Mesodermal cell (in vitro differentiated cells): ENCODE results near the gene VMAC.

Source experiments
- H3K27ac ChIP-seq: 2 replicates; pipeline ENCODE4 v1.7.0; 2013; ENCODE audit warnings: mild to moderate bottlenecking, low read depth, low read length, moderate library complexity; ENCODE audit not compliant: severe bottlenecking
- H3K36me3 ChIP-seq: 2 replicates; pipeline ENCODE4 v1.7.1; 2013; ENCODE audit warnings: mild to moderate bottlenecking, low read length, moderate library complexity; ENCODE audit not compliant: control insufficient read depth, insufficient read depth
- H3K4me1 ChIP-seq: one replicate; pipeline ENCODE4 v1.7.1; 2013; ENCODE audit warnings: mild to moderate bottlenecking, low read length; ENCODE audit not compliant: insufficient read depth, control insufficient read depth, poor library complexity, severe bottlenecking
- H3K4me3 ChIP-seq: 2 replicates; pipeline ENCODE4 v1.7.0; 2013; ENCODE audit warnings: low read length, control low read depth, mild to moderate bottlenecking; ENCODE audit not compliant: insufficient read depth, poor library complexity, severe bottlenecking; ENCODE audit errors: extremely low read depth
- H3K9me3 ChIP-seq: 2 replicates; pipeline ENCODE4 v1.7.1; 2013; ENCODE audit warnings: mild to moderate bottlenecking, low read length, moderate library complexity; ENCODE audit not compliant: control insufficient read depth
- WGBS, 2 experiments: methylation state at CpG; one replicate each; pipeline ENCODE4 v1.1.5; 2013; ENCODE audit warnings: missing lambda C conversion rate in 2 of 2; ENCODE audit not compliant: insufficient coverage in 2 of 2; 5-methylcytosine and 5-hydroxymethylcytosine counted together

VMAC gene

DNA sequence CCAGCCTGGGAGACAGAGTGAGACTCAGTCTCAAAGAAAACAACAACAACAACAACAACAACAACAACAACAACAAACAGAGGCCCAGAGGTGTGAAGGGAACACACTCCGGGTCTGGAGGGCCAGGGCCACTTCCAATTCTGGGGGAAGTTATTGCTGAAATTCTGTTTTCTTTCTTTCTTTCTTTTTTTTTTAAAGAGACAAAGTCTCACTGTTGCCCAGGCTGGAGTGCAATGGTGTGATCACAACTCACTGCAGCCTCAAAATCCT, 5.9 kb downstream of the VMAC start:
- no peaks in the 10 kb centered on the region for H3K4me1 ChIP-seq
- H3K36me3 ChIP-seq, result peaks cover 17% of the 10 kb centered on the region
- H3K4me3 ChIP-seq, result no peak overlapping the region
- WGBS, 2 experiments, result 100% methylated on average over 1 of the region's 1 CpG; no CpG with 5 or more reads in 1 of the 2 experiments
- peak overlapping the region; percentile 7 for H3K27ac ChIP-seq
- no peaks in the 10 kb centered on the region for H3K9me3 ChIP-seq

DNA sequence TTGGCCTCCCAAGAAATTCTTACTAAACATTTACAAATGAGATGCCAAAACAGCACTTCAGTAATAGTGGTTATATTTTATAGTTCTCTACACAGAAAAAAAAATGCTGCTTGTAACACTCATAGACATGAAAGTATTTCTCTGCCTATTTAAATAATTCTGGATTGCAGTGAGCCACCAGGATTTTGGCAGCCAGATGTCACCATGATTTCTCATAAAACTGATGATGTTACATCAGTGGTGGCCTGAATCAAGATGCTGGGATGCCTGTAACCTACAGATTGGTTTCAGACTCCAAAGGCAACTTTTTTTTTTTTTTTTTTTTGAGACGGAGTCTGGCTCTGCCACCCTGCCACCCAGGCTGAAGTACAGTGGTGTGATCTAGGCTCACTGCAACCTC, 6.7 kb downstream of the VMAC start:
- WGBS, 2 experiments, result no CpG with 5 or more reads among the region's 1 CpG
- H3K36me3 ChIP-seq, result peaks cover 24% of the 10 kb centered on the region
- no peak overlapping the region for H3K4me3 ChIP-seq
- H3K9me3 ChIP-seq, result no peaks in the 10 kb centered on the region
- no peak overlapping the region for H3K27ac ChIP-seq
- H3K4me1 ChIP-seq, result no peaks in the 10 kb centered on the region

DNA sequence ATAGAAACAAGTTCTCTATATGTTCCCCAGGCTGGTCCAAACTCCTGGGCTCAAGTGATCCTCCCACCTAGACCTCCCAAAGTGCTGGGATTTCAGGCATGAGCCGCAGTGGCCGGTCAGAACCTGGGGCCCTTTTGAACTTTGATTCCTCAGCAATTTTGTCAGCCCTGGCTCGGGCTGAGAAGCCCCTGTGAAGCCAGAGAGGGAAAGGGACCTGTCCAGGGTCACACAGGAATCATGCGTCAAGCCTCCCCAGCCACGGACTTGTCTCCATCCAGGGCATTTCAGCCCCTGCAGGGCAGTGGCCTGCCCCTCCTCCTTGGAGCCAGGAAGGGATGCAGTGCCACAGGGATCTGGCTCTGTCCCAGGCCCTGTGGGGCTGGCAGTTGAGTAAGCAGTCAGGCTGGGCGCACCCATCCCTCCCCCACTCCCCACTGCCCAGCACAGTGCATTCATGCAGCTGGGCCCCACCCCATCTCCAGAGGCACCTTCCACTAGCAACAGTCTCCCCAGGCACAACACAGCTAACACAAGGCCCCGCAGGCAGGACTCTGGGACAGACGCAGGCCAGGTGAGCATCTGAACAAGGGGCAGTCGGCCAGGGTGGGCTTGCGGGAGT, 9.2 kb downstream of the VMAC start, which contains the start of gene CAPS:
TSS of gene CAPS (plus strand) at position 516 of the 619 bp plus-strand sequence. CDS start 153 bp downstream, outside the sequence.
- Histone ChIP-seq H3K9me3 (no peaks in the 10 kb centered on the region), H3K27ac (no peak within 1 kb of the TSS), H3K36me3 (peaks cover 46% of the 10 kb centered on the region), H3K4me1 (no peaks in the 10 kb centered on the region), H3K4me3 (no peak within 1 kb of the TSS)
- WGBS, 2 experiments, result 94 to 96% methylated on average over 9 of the region's 10 CpGs

DNA sequence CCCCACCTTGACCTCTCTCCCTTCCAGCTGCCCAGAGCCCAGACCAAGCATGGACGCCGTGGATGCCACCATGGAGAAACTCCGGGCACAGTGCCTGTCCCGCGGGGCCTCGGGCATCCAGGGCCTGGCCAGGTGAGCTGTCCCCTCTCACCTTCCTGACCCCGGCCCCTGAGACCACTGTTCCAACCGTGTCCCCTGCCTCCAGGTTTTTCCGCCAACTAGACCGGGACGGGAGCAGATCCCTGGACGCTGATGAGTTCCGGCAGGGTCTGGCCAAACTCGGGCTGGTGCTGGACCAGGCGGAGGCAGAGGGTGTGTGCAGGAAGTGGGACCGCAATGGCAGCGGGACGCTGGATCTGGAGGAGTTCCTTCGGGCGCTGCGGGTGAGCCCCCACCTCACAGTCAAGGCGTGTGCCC, 9.7 kb downstream of the VMAC start:
- H3K27ac ChIP-seq, result no peak overlapping the region
- H3K4me1 ChIP-seq, result no peaks in the 10 kb centered on the region
- H3K36me3 ChIP-seq, result peaks cover 52% of the 10 kb centered on the region
- no peaks in the 10 kb centered on the region for H3K9me3 ChIP-seq
- 92 to 93% methylated on average over 19 to 21 of the region's 22 CpGs for WGBS, 2 experiments
- no peak overlapping the region for H3K4me3 ChIP-seq

DNA sequence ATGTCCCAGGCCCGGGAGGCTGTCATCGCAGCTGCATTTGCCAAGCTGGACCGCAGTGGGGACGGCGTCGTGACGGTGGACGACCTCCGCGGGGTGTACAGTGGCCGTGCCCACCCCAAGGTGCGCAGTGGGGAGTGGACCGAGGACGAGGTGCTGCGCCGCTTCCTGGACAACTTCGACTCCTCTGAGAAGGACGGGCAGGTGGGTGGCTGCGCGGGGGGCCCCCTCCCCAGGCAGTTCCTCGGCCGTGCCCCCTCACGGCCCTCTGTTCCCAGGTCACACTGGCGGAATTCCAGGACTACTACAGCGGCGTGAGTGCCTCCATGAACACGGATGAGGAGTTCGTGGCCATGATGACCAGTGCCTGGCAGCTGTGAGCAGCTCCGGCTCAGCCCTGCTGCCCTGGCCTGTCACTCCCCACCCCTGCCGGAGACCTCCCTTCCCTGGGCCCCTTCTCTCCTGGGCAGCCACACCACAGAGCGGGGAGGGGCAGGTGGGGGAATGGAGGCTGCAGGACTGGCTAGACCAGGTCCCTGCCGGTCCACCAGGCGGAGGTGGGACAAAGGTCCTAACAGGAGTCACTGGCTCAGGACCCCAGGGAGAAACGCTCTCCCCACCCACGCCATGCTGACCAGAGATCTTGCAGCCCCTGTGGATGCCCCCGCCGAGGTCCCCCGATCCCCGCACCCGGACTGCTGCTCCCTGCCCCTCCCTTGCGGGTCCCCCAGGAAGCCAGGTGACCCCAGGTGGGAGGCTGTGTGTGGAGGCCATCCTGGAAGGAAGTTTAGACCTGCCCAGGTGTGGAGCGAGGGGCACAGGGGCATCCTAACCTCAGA, 10.5 kb downstream of the VMAC start:
- 95 to 96% methylated on average over 31 to 32 of the region's 42 CpGs for WGBS, 2 experiments
- no peaks in the 10 kb centered on the region for H3K9me3 ChIP-seq
- H3K27ac ChIP-seq, result no peak overlapping the region
- peaks cover 60% of the 10 kb centered on the region for H3K36me3 ChIP-seq
- H3K4me1 ChIP-seq, result no peaks in the 10 kb centered on the region
- no peak overlapping the region for H3K4me3 ChIP-seq

DNA sequence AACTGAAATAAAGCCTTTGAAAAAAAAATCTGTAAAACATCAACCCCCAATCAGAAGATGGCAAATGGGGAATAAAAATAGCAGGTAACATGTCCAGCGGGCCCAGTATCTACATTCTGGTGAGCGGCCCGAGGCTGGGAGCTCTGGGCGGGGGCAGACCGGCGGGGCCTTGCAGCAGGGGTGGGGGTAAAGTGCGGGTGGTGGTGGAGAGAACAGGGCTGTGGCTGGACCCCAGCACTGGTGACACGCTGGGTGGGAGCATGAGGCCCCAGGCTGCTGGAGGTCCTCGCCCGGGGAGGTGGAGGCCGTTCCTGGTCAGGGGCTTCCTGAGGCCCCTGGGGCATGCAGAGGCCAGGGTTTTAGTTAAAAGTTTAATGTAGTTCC, 11.1 kb downstream of the VMAC start:
- H3K4me1 ChIP-seq, result no peaks in the 10 kb centered on the region
- peaks cover 65% of the 10 kb centered on the region for H3K36me3 ChIP-seq
- no peak overlapping the region for H3K27ac ChIP-seq
- no peak overlapping the region for H3K4me3 ChIP-seq
- no peaks in the 10 kb centered on the region for H3K9me3 ChIP-seq
- WGBS, 2 experiments, result 96 to 97% methylated on average over 7 to 8 of the region's 11 CpGs

DNA sequence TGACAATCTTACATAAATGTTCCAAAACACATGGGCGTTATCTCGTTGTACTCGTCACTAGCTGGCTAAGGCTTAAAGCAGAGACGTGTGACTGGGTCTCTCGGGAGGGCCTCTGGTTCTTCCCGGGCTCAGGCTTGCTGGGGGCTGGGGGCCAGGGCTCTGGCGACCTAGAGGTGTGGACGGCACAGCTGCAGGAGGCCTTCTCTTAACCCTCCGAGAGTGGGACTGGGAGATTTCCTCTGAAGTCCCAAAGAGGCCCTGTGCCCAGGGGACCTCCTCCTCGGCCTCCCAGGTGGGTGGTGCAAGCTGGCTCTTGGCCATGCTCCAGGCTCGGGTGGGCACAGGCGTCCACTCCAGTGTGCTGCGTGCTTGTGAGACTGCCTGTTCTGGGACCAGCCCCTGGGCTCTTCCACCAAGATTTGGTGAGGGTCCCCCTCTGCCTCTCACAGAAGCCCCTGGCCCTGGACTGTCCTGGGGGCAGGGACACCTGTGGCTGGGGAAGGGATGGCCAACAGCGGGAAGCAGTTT, 11.6 kb downstream of the VMAC start:
- Histone ChIP-seq H3K36me3 (peaks cover 68% of the 10 kb centered on the region), H3K4me1 (no peaks in the 10 kb centered on the region), H3K27ac (no peak overlapping the region), H3K9me3 (no peaks in the 10 kb centered on the region), H3K4me3 (no peak overlapping the region)
- WGBS, 2 experiments, result 93 to 94% methylated on average over 10 to 12 of the region's 14 CpGs

DNA sequence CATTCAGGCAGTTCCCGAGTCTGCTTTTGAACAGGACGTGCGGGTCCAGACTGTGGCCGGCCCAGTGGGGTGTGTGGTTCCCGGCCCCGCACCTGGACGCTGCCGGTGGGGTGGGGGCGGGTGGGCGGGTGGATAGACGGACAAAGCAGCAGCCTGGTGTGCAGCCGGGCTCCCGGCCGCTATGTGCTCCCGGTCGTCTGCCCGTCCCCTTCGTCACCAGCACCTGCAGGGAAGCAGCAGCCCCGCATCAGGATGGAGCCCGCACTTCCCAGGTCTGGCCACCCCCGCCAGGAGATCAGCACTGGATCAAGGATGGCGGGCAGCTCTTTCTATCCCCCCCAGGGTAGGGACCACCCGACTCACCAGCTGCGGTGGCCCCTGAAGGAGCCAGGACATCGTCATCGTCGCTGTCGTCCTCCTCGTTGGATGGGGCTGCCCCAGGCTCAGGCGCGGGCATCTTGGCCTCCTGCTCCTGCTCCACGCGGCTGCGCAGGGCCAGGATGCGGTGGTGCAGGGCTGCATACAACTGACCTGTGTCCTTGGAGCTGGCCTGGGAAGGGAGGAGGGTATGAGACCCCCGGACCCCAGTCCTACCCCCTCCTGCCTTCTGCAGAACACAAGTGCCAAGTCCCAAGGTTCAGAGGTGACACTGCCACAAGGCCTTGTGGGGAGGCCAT, 12.9 kb downstream of the VMAC start:
- Histone ChIP-seq H3K4me1 (no peaks in the 10 kb centered on the region), H3K27ac (no peak overlapping the region), H3K36me3 (peaks cover 72% of the 10 kb centered on the region), H3K9me3 (no peaks in the 10 kb centered on the region), H3K4me3 (no peak overlapping the region)
- WGBS, 2 experiments, result 95 to 97% methylated on average over 22 to 33 of the region's 36 CpGs

DNA sequence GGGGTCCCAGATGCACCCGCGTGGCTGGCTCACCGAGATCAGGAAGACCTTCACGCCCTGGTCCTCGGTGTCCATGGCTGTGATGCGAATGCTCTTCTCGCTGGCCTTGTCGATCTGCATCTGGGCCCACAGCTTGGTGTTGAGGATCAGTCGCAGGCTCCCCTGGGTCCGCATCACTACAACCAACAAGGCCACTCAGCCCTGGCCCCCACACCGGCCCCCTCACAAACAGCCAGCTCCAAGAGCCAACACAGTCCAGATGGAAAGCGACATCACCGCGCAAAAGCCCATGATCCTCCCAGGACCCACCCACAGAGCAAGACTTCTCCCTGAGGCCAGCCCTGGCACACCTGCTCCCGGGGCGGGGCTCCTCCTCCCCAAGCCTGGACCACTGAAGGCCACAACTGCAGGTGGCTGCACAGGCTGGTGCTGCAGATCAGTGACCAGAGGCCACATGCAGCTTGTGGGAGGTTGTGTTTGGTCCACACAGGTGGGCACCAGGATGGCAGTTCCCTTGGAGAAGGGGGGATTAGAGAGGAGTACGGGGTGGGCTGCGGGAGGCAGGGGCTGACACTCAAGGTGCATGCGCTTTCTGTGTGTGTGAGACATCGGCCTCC, 13.9 kb downstream of the VMAC start:
- WGBS, 2 experiments, result 95 to 97% methylated on average over 11 to 14 of the region's 20 CpGs
- Histone ChIP-seq H3K9me3 (no peaks in the 10 kb centered on the region), H3K27ac (no peak overlapping the region), H3K36me3 (peaks cover 75% of the 10 kb centered on the region), H3K4me3 (no peak overlapping the region), H3K4me1 (no peaks in the 10 kb centered on the region)

DNA sequence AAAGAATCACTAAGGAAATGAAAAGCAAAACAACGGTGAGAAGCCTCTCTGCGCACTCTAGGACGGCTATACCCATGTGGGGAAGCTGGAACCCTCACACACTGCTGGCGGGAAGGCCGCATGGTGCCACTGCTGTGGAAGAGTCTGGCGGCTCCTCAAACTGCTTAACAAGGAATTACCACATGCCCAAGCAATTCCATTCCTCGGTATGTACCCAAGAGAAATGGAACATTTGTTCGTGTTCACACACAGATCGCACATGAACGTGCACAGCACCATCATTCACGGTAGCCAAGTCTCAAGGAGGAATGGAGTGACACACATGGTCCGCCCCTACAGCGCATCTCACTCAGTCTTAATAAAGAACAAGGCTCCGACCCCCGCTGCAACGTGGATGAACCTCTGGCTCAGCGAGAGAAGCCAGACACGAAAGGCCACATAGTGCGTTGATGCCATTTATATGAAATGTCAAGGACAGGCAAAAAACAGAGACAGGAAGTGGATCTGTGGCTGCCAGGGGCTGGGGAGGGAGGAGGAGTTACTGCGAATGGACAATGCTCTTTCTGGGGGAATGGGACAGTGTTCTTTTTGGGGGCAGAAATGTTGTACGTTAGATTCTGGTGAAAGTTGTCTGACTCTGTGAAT, 17.0 kb downstream of the VMAC start:
- WGBS, 2 experiments, result 97 to 99% methylated on average over 20 to 21 of the region's 21 CpGs
- Histone ChIP-seq H3K9me3 (no peaks in the 10 kb centered on the region), H3K4me3 (no peak overlapping the region), H3K4me1 (no peaks in the 10 kb centered on the region), H3K36me3 (peaks cover 85% of the 10 kb centered on the region), H3K27ac (no peak overlapping the region)
